Measurements from ENCODE around the gene USP31. TPM values are rescaled to one million over a fixed set of nuclear protein-coding genes. Genes with fewer than 3 reads are reported as not detected.
"Not testable (repeated sequence)": the region's sequence is repeated elsewhere in the genome, so short reads cannot be mapped to it uniquely, and the experiment has no call there.

The USP31 gene
- polyA plus RNA-seq, 4 donors = 5.7 to 7.1 (median 6.4) TPM

GRCh38 chr16:23158114-23158513 lies 8.9 kb upstream of the USP31 start:
- no peak for DNase-seq (ENCODE audit: low read depth in 4 of 4, low spot score in 3 of 4)

- DNase-seq (ENCODE audit: low read depth in 4 of 4, low spot score in 3 of 4) = no peak
Measured at GRCh38 chr16:23156946-23157460, 7.8 kb upstream of the USP31 start.

GRCh38 chr16:23156110-23156509 lies 6.9 kb upstream of the USP31 start:
- no peak for DNase-seq (ENCODE audit: low read depth in 4 of 4, low spot score in 3 of 4)

GRCh38 chr16:23155445-23156049 lies 6.3 kb upstream of the USP31 start:
- DNase-seq (ENCODE audit: low read depth in 4 of 4, low spot score in 3 of 4) = no peak

GRCh38 chr16:23152386-23153178 lies 3.3 kb upstream of the USP31 start:
- DNase-seq (ENCODE audit: low read depth in 4 of 4, low spot score in 3 of 4) = no peak

GRCh38 chr16:23149993-23150364 lies 727 bp upstream of the USP31 start:
- DNase-seq (ENCODE audit: low read depth in 4 of 4, low spot score in 3 of 4) = no peak

- DNase-seq (ENCODE audit: low read depth in 4 of 4, low spot score in 3 of 4) = no peak
Measured at GRCh38 chr16:23148513-23149266, 562 bp downstream of the USP31 start.

GRCh38 chr16:23148166-23148512 lies 1.1 kb downstream of the USP31 start:
- DNase-seq (ENCODE audit: low read depth in 4 of 4, low spot score in 3 of 4) = no peak

GRCh38 chr16:23147666-23148065 lies 1.6 kb downstream of the USP31 start:
- DNase-seq (ENCODE audit: low read depth in 4 of 4, low spot score in 3 of 4) = no peak

GRCh38 chr16:23146877-23147601 lies 2.2 kb downstream of the USP31 start:
- DNase-seq (ENCODE audit: low read depth in 4 of 4, low spot score in 3 of 4) = no peak

GRCh38 chr16:23145608-23146007 lies 3.6 kb downstream of the USP31 start:
- DNase-seq (ENCODE audit: low read depth in 4 of 4, low spot score in 3 of 4) = no peak

GRCh38 chr16:23145186-23145585 lies 4.1 kb downstream of the USP31 start:
- no peak for DNase-seq (ENCODE audit: low read depth in 4 of 4, low spot score in 3 of 4)

- not testable (repeated sequence) for DNase-seq (ENCODE audit: low read depth in 4 of 4, low spot score in 3 of 4)
Measured at GRCh38 chr16:23144393-23144792, 4.9 kb downstream of the USP31 start.

GRCh38 chr16:23143391-23143790 lies 5.9 kb downstream of the USP31 start:
- no peak for DNase-seq (ENCODE audit: low read depth in 4 of 4, low spot score in 3 of 4)

- DNase-seq (ENCODE audit: low read depth in 4 of 4, low spot score in 3 of 4) = no peak
Measured at GRCh38 chr16:23141959-23142740, 7.1 kb downstream of the USP31 start.

GRCh38 chr16:23141500-23141899 lies 7.8 kb downstream of the USP31 start:
- DNase-seq (ENCODE audit: low read depth in 4 of 4, low spot score in 3 of 4) = no peak

GRCh38 chr16:23141033-23141432 lies 8.2 kb downstream of the USP31 start:
- DNase-seq (ENCODE audit: low read depth in 4 of 4, low spot score in 3 of 4) = no peak

- no peak for DNase-seq (ENCODE audit: low read depth in 4 of 4, low spot score in 3 of 4)
Measured at GRCh38 chr16:23140107-23140506, 9.1 kb downstream of the USP31 start.

- no peak for DNase-seq (ENCODE audit: low read depth in 4 of 4, low spot score in 3 of 4)
Measured at GRCh38 chr16:23137818-23138217, 11.4 kb downstream of the USP31 start.

GRCh38 chr16:23137256-23137655 lies 12.0 kb downstream of the USP31 start:
- DNase-seq (ENCODE audit: low read depth in 4 of 4, low spot score in 3 of 4) = no peak

Measured in right renal pelvis (tissue), 4 donors.